Nephron progenitor cell (in vitro differentiated cells): ENCODE measurements around the gene UTP4.
A peak's percentile ranks its signal among the peaks of the same experiment; 100 is the strongest.

Source experiments
- DNase-seq: peaks from one replicate; pipeline ENCODE4 v3.0.0; 2021
- H3K27ac Mint-ChIP-seq: 2 replicates; pipeline ENCODE4 v1.8.0; 2021; ENCODE audit warnings: mild to moderate bottlenecking, moderate library complexity, mixed read lengths
- H3K27me3 Mint-ChIP-seq: 2 replicates; pipeline ENCODE4 v1.8.0; 2021; ENCODE audit warnings: mild to moderate bottlenecking, low read depth, mixed read lengths; ENCODE audit not compliant: poor library complexity
- H3K36me3 Mint-ChIP-seq: 2 replicates; pipeline ENCODE4 v1.8.0; 2021; ENCODE audit warnings: low read depth, mixed read lengths
- H3K4me1 Mint-ChIP-seq: 2 replicates; pipeline ENCODE4 v1.8.0; 2021; ENCODE audit warnings: mixed read lengths
- H3K4me3 Mint-ChIP-seq: 2 replicates; pipeline ENCODE4 v1.8.0; 2021; ENCODE audit warnings: mild to moderate bottlenecking, moderate library complexity, mixed read lengths
- H3K9me3 Mint-ChIP-seq: 2 replicates; pipeline ENCODE4 v1.8.0; 2021; ENCODE audit warnings: mild to moderate bottlenecking, moderate library complexity, mixed read lengths
- TF ChIP-seq, protein P1 (sequence below): fragments of 200-600 bp; sonication (generic); IDR thresholded peaks from 2 replicates; pipeline ENCODE4 v1.5.0; 2021; ENCODE audit warnings: antibody characterized with exemption

UTP4 gene

GRCh38 chr16:69132424-69133252 lies at the start of gene UTP4, which contains the start of gene CHTF8:
UTP4 (plus strand) TSS chr16:69132649; CDS start chr16:69133460, 811 bp downstream.
CHTF8 (minus strand) TSS chr16:69132588; CDS start chr16:69121458, 11,130 bp downstream.
- H3K36me3 Mint-ChIP-seq: peaks cover 46% of the 10 kb centered on the region
- peak; percentile 90 for DNase-seq
- peak within 1 kb of the TSS; percentile 96 for H3K4me3 Mint-ChIP-seq
- peak within 1 kb of the TSS; percentile 95 for H3K27ac Mint-ChIP-seq
- H3K9me3 Mint-ChIP-seq: no peaks in the 10 kb centered on the region
- H3K4me1 Mint-ChIP-seq: peaks cover 50% of the 10 kb centered on the region
- TF ChIP-seq, protein P1, sequence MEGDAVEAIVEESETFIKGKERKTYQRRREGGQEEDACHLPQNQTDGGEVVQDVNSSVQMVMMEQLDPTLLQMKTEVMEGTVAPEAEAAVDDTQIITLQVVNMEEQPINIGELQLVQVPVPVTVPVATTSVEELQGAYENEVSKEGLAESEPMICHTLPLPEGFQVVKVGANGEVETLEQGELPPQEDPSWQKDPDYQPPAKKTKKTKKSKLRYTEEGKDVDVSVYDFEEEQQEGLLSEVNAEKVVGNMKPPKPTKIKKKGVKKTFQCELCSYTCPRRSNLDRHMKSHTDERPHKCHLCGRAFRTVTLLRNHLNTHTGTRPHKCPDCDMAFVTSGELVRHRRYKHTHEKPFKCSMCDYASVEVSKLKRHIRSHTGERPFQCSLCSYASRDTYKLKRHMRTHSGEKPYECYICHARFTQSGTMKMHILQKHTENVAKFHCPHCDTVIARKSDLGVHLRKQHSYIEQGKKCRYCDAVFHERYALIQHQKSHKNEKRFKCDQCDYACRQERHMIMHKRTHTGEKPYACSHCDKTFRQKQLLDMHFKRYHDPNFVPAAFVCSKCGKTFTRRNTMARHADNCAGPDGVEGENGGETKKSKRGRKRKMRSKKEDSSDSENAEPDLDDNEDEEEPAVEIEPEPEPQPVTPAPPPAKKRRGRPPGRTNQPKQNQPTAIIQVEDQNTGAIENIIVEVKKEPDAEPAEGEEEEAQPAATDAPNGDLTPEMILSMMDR: no peak
- no peaks in the 10 kb centered on the region for H3K27me3 Mint-ChIP-seq

GRCh38 chr16:69083306-69083941 lies 49.0 kb upstream of the UTP4 start:
- Mint-ChIP-seq H3K4me3 (no peak overlapping the region), H3K27ac (peak overlapping the region; percentile 28), H3K9me3 (no peaks in the 10 kb centered on the region), H3K36me3 (peaks cover 5% of the 10 kb centered on the region), H3K27me3 (peaks cover 3% of the 10 kb centered on the region), H3K4me1 (peaks cover 11% of the 10 kb centered on the region)
- DNase-seq: no peak
- TF ChIP-seq, protein P1: no peak

- H3K4me3 Mint-ChIP-seq: no peak overlapping the region
- DNase-seq: no peak
- TF ChIP-seq, protein P1: no peak
- H3K4me1 Mint-ChIP-seq: peaks cover 18% of the 10 kb centered on the region
- H3K27me3 Mint-ChIP-seq: peaks cover 3% of the 10 kb centered on the region
- peaks cover 5% of the 10 kb centered on the region for H3K36me3 Mint-ChIP-seq
- no peak overlapping the region for H3K27ac Mint-ChIP-seq
- H3K9me3 Mint-ChIP-seq: no peaks in the 10 kb centered on the region
Measured at GRCh38 chr16:69084289-69084688, 48.2 kb upstream of the UTP4 start.

DNA sequence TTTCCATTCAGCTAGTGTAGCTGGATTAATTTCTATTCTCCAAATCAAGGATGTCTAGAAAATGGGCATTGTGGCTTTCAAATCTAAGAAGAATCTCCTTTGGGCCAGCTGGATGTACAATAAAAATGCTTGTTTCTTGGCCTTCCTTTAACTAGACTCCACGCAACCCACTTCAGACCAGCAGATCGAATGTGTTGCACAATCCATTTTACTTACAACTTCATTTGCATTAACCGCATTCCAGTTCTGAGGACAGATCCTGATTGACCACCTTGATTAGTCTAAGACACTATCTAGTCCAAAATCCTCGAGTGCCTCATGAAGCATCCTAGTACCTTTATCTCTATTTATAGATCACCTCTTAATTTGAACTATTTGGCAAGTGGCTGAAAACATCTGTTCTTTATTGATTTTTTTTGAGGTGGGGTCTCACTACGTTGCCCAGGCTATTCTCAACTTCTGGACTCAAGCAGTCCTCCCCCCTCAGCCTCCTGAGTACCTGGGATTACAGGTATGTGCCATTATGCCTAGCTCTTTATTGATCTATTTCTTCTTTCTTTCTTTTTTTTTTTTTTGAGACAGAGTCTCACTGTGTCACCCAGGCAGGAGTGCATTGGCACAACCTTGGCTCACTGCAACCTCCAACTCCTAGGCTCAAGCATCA lies 47.3 kb upstream of the UTP4 start:
- TF ChIP-seq, protein P1: no peak
- no peaks in the 10 kb centered on the region for H3K9me3 Mint-ChIP-seq

DNA sequence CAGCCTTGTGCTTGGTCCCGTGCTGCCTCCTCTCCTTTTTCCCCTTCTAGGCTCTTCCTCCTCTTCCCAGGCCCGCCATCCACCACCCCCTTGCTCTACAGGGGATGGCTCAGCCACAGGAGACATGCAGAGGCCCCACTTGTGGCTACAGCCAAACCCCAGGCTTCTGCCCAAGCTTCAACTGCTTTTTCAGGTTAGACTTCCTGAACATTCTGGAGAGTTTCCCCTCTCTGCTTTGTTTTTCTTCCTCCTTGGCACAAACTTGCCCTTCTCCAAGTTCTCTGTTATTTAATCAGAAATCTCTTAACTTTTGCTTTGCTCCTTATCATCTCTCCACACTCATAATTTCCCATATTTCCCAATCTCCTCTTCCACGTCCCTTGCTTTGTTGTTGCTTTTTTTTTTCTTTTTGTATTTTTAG lies 45.3 kb upstream of the UTP4 start:
- DNase-seq: no peak
- H3K4me3 Mint-ChIP-seq: no peak overlapping the region
- no peaks in the 10 kb centered on the region for H3K9me3 Mint-ChIP-seq
- peaks cover 22% of the 10 kb centered on the region for H3K4me1 Mint-ChIP-seq
- TF ChIP-seq, protein P1: no peak
- H3K36me3 Mint-ChIP-seq: peaks cover 5% of the 10 kb centered on the region
- H3K27me3 Mint-ChIP-seq: peaks cover 3% of the 10 kb centered on the region
- H3K27ac Mint-ChIP-seq: no peak overlapping the region

More for the DNA sequence above, 47.3 kb upstream of the UTP4 start:
- Mint-ChIP-seq H3K36me3 (peaks cover 5% of the 10 kb centered on the region), H3K27ac (no peak overlapping the region), H3K4me1 (peaks cover 22% of the 10 kb centered on the region), H3K27me3 (peaks cover 3% of the 10 kb centered on the region), H3K4me3 (no peak overlapping the region)
- DNase-seq: no peak
